HuH-7.5 (cell line): Measurements from ENCODE around the gene TMX1.

Experiments used
- DNase-seq: peaks from one replicate; pipeline ENCODE4 v3.0.0; 2011; ENCODE audit warnings: low spot score

The TMX1 gene

GRCh38 chr14:51242545-51243490 is 2.8 kb downstream of the TMX1 start:
- DNase-seq: no peak

- no peak for DNase-seq
Measured at GRCh38 chr14:51244591-51244990, 4.5 kb downstream of the TMX1 start.

- DNase-seq: no peak
Measured at GRCh38 chr14:51246032-51246431, 6.0 kb downstream of the TMX1 start.

- DNase-seq: no peak
Measured at GRCh38 chr14:51248016-51248987, 8.3 kb downstream of the TMX1 start.

GRCh38 chr14:51251486-51251885 is 11.4 kb downstream of the TMX1 start:
- no peak for DNase-seq

GRCh38 chr14:51253880-51254279 is 13.8 kb downstream of the TMX1 start:
- no peak for DNase-seq

DNA sequence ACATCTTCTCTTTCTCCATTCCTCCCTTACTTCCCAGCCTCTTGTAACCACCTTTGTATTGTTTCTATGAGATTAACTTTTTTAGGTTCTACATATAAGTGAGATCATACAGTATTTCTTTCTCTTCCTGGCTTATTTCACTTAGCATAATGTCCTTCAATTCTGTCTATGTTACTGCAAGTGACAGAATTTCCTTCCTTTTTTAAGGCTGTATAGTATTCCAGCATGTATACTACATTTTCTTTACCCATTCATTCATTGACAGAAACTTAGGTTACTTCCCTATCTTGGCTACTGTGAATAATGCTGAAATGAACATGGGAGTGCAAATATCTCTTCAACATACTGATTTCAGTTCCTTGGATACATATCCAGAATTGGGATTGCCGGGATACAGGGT is 18.2 kb downstream of the TMX1 start:
- DNase-seq: no peak

DNA sequence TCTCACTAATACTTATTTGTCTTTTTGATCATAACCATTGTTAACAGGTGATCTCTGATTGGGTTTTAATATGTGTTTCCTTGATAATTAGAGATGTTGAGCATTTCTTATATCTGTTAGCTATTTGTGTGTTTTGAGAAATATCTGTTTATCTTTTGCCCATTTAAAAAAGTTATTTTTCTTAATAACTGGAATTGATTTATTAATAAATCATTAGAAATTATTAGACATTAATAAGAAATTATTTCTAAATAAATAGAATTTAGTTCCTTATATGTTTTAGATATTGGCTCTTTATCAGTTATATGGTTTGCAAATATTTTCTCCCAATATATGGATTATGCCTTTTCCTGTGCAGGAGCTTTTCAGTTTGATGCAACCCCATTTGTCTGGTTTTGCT is 18.7 kb downstream of the TMX1 start:
- no peak for DNase-seq

DNA sequence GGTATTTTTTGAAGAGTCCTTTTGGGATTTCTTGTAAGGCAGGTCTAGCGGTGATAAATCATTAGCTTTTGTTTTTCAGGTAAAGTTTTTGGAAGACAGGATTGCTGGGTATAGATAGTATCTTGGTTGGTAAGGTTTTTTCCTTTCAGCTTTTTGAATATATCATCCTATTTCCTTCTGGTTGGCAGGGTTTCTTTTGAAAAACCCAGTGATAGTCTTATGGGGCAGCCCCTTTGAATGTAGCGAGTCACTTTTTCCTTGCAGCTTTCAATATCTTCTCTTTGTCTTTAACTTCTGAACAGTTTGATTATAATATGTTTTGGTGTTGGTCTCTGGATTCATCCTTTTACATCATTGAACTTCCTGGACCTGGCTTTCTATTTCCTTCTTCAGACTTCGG is 20.2 kb downstream of the TMX1 start:
- DNase-seq: no peak

- no peak for DNase-seq
Measured at GRCh38 chr14:51261151-51261550, 21.1 kb downstream of the TMX1 start.

- DNase-seq: no peak
Measured at GRCh38 chr14:51262868-51263267, 22.8 kb downstream of the TMX1 start.

DNA sequence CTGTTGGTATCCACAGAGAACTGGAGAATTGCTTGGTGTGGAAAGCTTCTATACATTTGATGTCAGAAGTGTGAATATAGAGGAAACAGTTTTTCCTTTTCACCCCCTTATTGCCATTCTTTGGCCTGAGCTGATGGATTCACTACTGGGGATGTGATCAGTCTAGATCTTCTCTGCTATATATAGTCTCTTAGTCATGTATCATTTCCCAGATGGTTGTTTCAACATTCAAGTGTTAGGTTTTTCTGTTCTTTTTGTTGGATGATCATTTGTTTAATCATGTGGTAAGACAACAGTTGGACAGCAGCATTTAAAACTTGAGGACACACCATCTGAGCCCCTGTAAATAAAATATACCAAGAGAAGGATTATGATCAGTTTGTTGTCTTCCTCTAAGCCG is 29.6 kb downstream of the TMX1 start:
- DNase-seq: no peak

- no peak for DNase-seq
Measured at GRCh38 chr14:51276605-51277004, 36.6 kb downstream of the TMX1 start.

GRCh38 chr14:51277753-51278415 is 37.8 kb downstream of the TMX1 start:
- DNase-seq: no peak

- no peak for DNase-seq
Measured at GRCh38 chr14:51282517-51282916, 42.5 kb downstream of the TMX1 start.

GRCh38 chr14:51283402-51284085 is 43.5 kb downstream of the TMX1 start:
- DNase-seq: peak; percentile 36

GRCh38 chr14:51284241-51284640 is 44.2 kb downstream of the TMX1 start:
- no peak for DNase-seq

DNA sequence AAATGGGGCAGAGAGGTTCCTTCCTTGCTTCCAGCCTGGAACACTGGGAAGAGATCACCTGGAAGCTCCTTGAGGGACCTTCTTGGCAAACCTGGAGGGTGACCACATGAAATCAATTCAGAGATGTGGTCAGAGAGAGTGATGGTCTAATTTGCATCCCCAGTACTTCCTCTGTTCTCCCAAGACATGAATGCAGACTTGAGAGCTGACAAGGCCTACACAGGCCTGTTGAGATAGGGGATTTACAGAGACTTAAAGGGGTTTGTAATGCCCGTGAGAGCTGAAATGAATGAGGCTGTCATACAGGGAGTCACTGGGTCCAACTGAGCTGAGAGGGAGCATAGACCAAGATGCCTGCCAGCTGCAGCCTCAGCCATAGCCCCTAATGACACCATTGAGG is 45.1 kb downstream of the TMX1 start:
- no peak for DNase-seq

DNA sequence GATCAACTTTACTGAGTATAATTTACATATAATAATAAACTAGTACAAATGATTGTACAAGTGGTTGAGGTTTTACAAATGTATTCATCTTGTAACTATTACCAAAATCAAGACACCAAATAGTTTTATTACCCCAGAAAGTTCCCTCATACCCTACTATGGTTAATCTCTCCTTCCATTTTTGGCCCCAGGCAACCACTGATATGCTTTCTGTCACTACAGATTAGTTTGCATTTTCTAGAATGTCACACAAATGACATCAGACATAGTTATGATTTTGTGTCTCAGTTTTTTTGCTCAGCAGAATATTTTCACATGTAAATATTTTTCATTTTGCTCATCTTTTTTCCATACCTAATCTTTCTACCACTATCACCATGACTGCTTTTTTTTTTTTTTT is 49.1 kb downstream of the TMX1 start:
- DNase-seq: no peak

DNA sequence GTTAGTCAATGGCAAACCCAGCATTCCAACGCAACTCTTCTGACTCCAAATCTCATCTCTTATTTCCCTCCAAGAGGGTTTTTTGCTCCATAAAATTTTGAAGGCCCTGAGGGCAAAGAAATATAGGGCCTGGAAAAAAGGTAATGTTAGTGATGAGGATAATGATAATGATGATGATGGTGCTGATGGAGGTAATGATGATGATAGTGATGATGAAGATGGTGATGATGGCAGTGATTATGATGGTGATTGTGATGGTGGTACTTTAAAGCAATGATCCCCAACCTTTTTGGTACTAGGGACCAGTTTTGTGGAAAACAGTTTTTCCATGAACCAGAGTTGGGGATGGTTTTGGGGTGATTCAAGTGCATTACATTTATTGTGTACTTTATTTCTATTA is 50.1 kb downstream of the TMX1 start:
- no peak for DNase-seq

GRCh38 chr14:51291016-51291415 is 51.0 kb downstream of the TMX1 start:
- DNase-seq: no peak
